HG03575 (cell line): Measurements from ENCODE around the gene NET1.

Source experiments
- ATAC-seq: cut with Tn5 transposase; IDR thresholded peaks from one replicate; pipeline ENCODE4 v1.9.1; 2021; ENCODE audit not compliant: unreplicated experiment, insufficient number of reproducible peaks, low FRiP score; ENCODE audit errors: extremely low read depth

The NET1 gene

DNA sequence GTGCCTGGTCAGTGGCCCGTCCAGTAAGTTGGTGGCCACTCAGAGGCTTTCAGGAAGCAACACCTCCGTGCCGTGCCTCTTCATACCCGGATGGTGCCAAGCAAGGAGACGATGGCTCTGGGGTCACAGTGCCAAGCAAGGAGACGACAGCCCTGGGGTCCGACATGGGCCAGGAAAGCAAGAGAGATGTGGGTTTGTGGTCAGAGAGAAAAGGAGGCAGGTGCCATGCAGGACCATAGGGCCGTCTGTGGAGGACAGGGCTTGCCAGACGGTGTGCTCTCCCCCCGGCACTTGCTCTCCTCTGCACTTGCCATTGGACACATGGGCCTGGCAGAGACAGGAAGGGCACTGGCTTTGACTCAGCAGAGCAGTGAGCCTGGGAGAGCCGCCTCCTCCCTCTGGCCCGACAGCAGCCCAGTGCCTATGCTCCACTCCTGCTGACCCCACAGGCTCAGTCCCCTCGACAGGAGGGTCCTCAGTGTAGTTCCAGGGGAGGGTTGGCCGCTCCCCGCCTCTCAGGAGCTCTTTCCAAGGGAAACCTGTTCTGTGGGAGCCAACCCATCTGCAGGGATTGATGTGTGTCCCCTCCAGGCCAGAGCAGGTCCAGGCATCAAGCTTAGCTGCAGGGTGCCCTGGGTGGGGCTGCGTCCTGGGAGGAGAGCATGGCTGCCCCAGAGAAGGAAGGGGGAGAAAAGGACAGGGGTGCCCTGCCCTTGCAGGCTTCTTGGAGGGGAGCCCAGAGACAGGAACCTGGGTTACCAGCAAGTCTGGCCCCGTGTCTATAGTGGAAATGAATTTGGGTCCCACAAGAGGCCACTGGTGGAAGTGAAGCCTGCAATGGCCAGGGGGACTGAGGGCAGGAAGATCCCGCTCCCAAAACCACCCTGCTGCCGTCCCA lies 94.6 kb downstream of the NET1 start:
- ATAC-seq: no peak

DNA sequence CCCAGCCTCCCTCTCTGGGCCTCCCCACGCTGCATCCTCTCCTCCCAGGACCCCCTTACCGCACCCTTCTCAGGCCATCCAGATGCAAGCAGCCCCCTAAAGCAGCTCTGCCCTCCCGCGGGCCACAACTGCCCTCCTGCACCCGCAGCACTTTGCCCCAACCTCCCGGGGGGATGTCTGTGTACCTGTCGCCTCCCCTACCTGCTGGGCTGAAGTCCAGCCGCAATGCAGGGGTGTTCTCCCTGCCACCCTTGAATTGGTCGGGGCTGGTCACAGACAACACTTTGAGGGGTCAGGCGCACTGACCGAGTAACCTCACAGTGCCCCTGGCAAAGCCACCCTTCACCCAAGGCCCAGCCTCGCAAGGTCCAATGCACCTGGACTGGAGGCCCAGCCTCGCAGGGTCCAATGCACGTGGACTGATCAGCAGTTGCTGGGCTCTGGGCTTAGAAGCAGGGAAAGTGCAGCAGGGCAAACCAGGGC lies 95.3 kb downstream of the NET1 start:
- no peak for ATAC-seq

DNA sequence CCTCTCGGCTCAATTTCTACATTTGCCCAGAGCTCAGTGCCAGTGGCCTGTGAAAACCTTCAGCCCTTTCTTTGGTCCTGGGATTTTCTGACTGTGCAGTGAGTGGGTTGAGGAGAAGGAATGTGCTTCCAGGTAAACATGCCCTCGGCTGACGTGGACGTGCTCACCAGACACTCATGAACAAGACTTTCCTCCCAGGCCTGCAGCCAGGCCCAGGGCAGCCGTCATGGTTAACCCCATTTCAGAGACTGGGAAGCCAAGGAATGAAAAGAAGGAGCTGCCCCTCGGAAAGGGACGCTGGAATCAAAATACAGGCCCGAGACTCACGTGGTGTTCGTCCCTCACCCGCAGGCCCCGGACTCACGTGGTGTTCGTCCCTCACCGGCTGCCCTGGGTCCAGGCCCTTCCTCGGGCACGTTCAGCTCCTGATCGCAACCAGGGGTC lies 95.8 kb downstream of the NET1 start:
- no peak for ATAC-seq
